ENCODE measurements around the gene EMCN.

- TF ChIP-seq EZH2 (IDR thresholded peaks at IDR 0.05; ENCODE audit: borderline replicate concordance, insufficient read depth, low read depth, low read length, poor library complexity, severe bottlenecking) (no peak), CTCF (IDR thresholded peaks at IDR 0.05) (no peak)
These were observed 38.0 kb upstream of the EMCN start for GRCh38 chr4:100555611-100556337.
